ENCODE measurements around the gene AGL.
"Not testable (repeated sequence)": the region's sequence is repeated elsewhere in the genome, so short reads cannot be mapped to it uniquely, and the experiment has no call there.

The AGL gene

DNA sequence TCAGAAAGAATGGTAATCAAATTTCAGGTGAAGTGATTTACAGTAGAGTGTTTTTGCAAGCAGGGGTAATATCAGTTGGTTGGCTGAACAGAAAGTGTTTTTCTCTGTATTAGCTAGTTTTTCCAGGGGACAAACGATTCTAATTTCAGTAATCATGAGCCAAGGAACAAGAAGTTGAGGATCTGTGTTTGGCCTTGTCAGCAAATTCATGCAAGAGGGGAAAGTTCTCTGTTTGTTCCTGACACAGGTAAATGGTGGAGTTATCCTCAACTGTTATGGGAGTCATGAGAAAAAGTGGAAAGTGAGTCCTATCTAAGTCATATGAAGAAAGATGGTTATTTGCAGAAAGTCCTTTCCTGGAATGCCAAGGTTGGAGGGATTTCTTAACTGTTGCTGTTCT is 95.0 kb downstream of the AGL start:
- DNase-seq, result no peak

DNA sequence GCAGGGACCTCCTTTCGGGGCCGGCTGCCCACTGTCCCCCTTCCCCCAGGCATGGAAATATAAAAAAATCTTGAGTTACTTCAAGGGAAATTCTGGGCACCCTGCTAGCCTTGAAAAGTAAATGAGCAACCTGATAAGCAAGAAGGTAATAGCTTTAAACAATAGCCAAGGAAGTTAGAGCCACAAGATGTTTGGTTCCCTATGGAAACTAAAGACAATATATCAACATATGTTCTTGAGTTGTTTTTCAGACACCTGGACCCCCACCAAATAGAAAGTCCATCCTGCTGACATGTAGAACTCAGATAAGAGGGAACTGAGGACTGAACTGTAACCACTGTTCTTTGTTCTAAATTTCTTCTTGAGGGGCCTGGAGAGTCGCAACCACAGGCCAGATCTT is 100.3 kb downstream of the AGL start:
- no peak for DNase-seq

GRCh38 chr1:99952522-99952921 is 102.4 kb downstream of the AGL start:
- no peak for DNase-seq

GRCh38 chr1:99955375-99955774 is 105.2 kb downstream of the AGL start:
- DNase-seq, result no peak

DNA sequence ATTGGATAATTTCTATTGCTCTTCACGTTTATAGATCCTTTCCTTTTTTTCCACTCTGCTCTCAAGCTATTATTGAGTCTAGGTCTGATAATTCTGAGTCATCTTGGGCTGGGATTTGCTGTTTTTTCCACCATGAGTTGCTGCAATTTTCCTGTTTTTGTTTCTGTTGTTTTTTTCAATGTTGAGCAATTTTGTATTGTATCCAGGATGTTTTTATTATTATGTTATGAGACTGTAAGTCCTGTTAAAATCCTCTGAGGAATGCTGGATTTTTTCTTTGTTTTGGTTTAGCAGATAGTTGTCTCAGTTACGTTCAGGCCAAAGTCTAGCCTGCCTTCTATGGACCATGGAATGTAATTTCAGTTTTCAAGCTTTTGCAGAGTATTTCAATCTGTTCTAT is 106.6 kb downstream of the AGL start:
- DNase-seq, result no peak

DNA sequence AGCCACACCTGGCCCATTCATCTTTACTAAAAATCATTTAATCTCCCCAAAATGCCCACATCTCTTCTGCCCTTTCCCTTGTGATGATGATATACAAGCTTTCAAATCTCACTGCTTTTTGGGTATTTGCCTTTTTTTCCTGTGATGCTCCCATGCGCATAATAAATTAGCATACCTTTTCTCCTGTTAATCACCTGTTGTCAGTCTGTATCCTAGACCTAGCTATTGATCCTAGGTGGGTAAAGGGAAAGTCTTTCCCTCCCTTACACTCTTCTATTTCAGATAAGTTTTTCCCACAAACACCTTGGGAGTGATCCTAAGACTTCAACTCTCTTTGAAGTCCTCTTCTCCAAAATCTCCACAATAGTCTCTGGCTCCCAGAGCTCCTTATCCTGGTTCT is 107.7 kb downstream of the AGL start:
- no peak for DNase-seq

DNA sequence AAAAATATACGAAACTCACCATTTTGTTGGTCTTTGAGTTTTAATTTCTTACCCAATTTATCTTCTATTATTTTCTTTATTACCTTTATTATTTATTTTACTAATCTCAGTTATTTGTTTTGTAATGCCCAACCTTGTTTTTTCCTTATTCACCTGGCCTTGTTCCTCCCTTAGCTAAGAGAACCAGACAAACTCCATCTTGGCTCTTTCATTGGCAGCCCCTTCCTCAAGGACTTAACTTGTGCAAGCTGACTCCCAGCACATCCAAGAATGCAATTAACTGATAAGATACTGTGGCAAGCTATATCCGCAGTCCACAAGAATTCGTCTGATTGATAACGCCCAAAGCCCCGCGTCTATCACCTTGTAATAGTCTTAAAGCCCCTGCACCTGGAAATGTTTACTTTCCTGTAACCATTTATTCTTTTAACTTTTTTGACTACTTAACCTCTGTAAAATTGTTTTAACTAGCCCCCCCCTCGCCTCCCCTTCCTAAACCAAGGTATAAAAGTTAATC is 109.1 kb downstream of the AGL start:
- not testable (repeated sequence) for DNase-seq

- DNase-seq, result not testable (repeated sequence)
Observed at GRCh38 chr1:99960260-99960659, 110.1 kb downstream of the AGL start.

- DNase-seq, result no peak
Observed at GRCh38 chr1:99963041-99963795, 113.1 kb downstream of the AGL start.

DNA sequence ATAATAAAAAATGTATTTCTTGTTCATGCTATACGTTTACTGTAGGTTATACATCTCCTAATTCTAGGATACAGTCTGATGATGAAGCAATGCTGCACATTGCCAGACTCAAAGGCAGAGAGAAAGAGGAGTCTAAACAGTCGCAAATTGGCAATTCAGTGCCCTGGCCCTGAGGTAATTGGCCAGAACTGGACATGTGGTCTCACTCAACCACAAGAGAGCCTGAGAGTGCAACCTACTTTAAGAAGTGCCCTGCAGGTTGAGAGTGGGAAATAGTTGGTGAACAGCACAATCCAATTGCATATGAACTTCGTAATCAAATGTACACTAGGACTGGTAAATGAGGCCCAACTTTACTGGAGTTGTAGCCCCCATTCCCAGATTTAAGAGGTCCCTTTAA is 114.6 kb downstream of the AGL start:
- DNase-seq, result no peak

GRCh38 chr1:99965646-99966375 is 115.7 kb downstream of the AGL start:
- DNase-seq, result no peak

GRCh38 chr1:99968214-99968613 is 118.1 kb downstream of the AGL start:
- DNase-seq, result no peak

DNA sequence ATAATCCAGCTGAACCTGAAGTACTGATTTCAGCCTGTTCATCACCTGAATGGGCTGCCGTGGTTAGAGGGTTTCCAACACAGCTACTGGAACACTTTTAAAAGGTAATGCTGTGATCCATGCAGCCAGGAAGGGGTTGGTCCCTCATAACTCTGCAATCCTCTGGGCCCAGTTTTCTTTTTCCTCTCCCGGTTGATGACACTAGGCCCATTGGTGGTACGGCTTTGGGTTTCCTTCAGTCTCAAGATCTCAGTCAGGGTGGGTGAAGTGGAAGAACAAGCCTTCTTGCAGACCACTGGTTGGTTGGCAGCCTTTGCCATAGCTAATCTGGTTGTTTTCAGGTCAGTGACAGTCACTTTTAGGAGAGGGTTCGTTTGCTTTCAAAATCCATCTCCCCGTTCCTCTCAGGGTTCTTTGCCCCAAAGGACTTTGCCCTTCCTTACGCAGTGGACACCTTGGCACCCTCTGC is 119.1 kb downstream of the AGL start:
- no peak for DNase-seq

- peak; percentile 70 for DNase-seq
Observed at GRCh38 chr1:99969729-99970621, 119.8 kb downstream of the AGL start, which contains the start of gene SLC35A3. SLC35A3 (plus strand) TSS chr1:99969996; CDS start chr1:99993555, 23,559 bp downstream.

DNA sequence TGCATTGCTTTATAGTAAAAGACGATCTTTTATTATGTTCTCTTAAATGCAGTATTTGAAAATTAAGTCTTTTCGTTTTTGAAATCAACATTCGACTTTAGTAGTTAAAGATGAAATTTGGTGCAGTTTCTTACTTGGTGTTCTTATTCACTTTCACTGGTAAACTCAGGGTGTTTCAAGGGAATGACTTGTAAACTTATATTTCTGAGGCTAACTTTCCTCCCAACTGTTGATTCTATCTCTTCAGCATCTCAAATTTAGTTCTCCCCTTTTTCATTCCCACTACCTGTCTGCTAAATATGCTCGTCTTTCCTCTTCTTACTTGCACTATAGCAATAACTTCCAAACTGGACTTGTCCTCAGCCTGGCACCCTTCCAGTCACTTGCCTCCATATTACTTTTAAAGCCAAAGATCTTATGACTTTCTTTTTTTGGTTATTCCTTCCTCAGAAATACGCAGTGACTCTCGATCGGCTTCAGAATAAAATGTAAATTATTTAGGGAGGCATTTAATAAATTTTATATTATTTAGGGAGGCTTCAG is 120.6 kb downstream of the AGL start:
- DNase-seq, result no peak

DNA sequence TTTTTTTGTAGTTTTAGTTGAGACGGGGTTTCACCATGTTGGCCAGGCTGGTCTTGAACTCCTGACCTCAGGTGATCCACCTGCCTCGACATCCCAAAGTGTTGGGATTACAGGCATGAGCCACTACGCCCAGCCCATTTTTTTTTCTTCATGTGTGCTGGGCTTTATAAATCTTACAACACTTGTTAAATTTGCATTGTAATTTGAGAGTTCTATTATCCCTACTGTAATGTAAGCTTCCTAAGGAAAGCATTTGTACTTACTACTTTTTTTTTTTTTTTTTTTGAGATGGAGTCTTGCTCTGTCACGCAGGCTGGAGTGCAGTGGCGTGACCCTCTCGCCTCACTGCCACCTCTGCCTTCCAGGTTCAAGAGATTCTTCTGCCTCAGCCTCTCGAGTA is 121.9 kb downstream of the AGL start:
- not testable (repeated sequence) for DNase-seq

All from NCI-H1436 (cell line).